Left ventricle myocardium inferior (tissue), 1 donor: ENCODE results near the gene EXOG. TPM values are rescaled to one million over a fixed set of nuclear protein-coding genes. Genes with fewer than 3 reads are reported as not detected.
A peak's percentile ranks its signal among the peaks of the same experiment; 100 is the strongest.

Source experiments
- DNase-seq: peaks from one replicate; pipeline ENCODE4 v3.0.0-alpha.2; 2020
- H3K27ac ChIP-seq: fragments of 200-600 bp; replicated peaks from 2 replicates; pipeline ENCODE4 v1.8.0; 2021
- H3K27me3 ChIP-seq: fragments of 200-600 bp; 2 replicates; pipeline ENCODE4 v1.8.0; 2021; ENCODE audit warnings: low read depth
- H3K36me3 ChIP-seq: fragments of 200-600 bp; 2 replicates; pipeline ENCODE4 v1.8.0; 2021
- H3K4me1 ChIP-seq: fragments of 200-600 bp; 2 replicates; pipeline ENCODE4 v1.8.0; 2021
- H3K4me3 ChIP-seq: fragments of 200-600 bp; 2 replicates; pipeline ENCODE4 v1.8.0; 2021; ENCODE audit warnings: mild to moderate bottlenecking, moderate library complexity
- H3K9me3 ChIP-seq: fragments of 200-600 bp; replicated peaks from 2 replicates; pipeline ENCODE4 v1.8.0; 2021
- intact Hi-C: fragments of 100-400 bp; cut with micrococcal nuclease; formaldehyde crosslinking; loops from one replicate; pipeline ENCODE4 v1.11.0; 2022
- total RNA-seq: library from RNA; stranded (reverse); fragmentation: NEBNext Ultra II Directional; extraction: Animal tissue kit (Norgen Biotek cat#: 25700); gene quantifications from one replicate; pipeline ENCODE4 v1.2.1, GENCODE V29; 2021
- TF ChIP-seq, protein P1 (sequence below): fragments of 200-600 bp; IDR thresholded peaks from 2 replicates; pipeline ENCODE4 v1.8.0; 2021; ENCODE audit warnings: antibody characterized with exemption, mild to moderate bottlenecking, borderline replicate concordance
- donor health status: DM: no; HTN: yes; CAD: no; lungs with severe emphysema.

Gene EXOG
- total RNA-seq, 1 donor from 2014 or later, result 27.9 TPM

DNA sequence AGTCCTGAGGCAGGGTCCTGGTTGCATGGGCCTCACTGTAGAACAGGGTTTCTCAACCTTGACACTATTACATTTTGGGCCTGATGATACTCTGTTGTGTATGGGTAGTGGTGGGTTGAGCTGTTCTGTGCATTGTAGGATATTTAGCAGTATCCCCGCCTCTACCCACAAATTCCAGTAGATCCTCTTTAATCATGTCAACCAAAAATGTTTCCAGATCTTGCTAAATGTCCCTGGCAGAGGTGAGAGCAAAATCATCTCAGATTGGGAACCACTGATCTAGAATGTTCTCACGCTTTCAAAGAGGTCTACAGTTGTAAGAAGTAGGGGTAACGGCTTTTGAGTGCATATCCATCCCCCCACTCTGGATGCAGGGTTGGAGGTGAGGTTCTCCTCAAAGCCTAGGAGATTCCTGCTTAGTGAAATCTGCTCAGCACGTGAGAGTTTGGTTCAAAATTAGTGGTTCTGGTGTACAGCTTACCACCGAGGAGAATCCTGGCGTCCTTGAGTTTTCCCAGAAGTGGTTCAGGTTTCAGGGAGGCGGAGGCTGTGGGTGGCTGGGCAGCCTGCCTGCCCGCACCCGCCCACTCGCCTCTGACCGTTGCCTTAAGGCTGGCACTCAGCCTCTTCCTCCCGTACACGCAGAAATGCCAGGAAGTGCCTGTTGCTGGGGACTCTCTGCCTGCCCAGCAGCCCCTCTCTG is 37.2 kb upstream of the EXOG start:
- TF ChIP-seq, protein P1, sequence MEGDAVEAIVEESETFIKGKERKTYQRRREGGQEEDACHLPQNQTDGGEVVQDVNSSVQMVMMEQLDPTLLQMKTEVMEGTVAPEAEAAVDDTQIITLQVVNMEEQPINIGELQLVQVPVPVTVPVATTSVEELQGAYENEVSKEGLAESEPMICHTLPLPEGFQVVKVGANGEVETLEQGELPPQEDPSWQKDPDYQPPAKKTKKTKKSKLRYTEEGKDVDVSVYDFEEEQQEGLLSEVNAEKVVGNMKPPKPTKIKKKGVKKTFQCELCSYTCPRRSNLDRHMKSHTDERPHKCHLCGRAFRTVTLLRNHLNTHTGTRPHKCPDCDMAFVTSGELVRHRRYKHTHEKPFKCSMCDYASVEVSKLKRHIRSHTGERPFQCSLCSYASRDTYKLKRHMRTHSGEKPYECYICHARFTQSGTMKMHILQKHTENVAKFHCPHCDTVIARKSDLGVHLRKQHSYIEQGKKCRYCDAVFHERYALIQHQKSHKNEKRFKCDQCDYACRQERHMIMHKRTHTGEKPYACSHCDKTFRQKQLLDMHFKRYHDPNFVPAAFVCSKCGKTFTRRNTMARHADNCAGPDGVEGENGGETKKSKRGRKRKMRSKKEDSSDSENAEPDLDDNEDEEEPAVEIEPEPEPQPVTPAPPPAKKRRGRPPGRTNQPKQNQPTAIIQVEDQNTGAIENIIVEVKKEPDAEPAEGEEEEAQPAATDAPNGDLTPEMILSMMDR, result no peak
- H3K4me1 ChIP-seq, result peaks cover 80% of the 10 kb centered on the region
- H3K4me3 ChIP-seq, result peak overlapping the region; percentile 33
- no peaks in the 10 kb centered on the region for H3K36me3 ChIP-seq
- no peak for DNase-seq
- H3K27me3 ChIP-seq, result no peaks in the 10 kb centered on the region
- no peaks in the 10 kb centered on the region for H3K9me3 ChIP-seq
- peak overlapping the region; percentile 74 for H3K27ac ChIP-seq
- intact Hi-C loops, result no loop called here

DNA sequence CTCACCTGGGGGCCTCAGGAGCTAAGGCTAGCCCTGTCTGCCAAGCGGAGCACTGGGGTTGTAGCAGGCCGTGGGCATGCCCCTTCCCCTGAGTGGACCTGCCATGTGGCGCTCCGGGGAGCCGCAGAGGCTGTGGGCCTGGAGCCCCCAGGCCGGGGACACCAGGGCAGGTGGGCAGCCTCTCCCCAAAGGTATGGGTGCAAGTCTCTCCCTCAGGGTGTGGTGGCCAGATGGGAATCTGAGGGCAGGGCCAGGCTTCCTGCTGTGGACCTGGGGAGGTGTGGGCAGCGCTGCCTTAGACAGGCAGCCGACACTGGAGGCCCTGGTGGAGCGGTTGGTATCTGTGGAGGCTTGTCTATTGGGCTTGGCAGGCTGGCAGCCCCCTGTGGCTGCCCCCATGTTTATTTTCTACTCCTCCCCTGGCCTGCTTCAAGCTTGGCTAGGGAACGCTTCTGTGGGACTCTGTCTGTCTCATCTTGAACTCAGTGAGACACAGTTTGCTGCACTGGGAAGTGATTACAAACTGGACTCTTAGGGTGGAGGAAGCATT is 36.6 kb upstream of the EXOG start:
- H3K9me3 ChIP-seq, result no peaks in the 10 kb centered on the region
- intact Hi-C loops, result no loop called here
- H3K27ac ChIP-seq, result peak overlapping the region; percentile 74
- DNase-seq, result no peak
- H3K27me3 ChIP-seq, result no peaks in the 10 kb centered on the region
- H3K36me3 ChIP-seq, result no peaks in the 10 kb centered on the region
- H3K4me1 ChIP-seq, result peaks cover 75% of the 10 kb centered on the region
- H3K4me3 ChIP-seq, result peak overlapping the region; percentile 33
- TF ChIP-seq, protein P1, result no peak

DNA sequence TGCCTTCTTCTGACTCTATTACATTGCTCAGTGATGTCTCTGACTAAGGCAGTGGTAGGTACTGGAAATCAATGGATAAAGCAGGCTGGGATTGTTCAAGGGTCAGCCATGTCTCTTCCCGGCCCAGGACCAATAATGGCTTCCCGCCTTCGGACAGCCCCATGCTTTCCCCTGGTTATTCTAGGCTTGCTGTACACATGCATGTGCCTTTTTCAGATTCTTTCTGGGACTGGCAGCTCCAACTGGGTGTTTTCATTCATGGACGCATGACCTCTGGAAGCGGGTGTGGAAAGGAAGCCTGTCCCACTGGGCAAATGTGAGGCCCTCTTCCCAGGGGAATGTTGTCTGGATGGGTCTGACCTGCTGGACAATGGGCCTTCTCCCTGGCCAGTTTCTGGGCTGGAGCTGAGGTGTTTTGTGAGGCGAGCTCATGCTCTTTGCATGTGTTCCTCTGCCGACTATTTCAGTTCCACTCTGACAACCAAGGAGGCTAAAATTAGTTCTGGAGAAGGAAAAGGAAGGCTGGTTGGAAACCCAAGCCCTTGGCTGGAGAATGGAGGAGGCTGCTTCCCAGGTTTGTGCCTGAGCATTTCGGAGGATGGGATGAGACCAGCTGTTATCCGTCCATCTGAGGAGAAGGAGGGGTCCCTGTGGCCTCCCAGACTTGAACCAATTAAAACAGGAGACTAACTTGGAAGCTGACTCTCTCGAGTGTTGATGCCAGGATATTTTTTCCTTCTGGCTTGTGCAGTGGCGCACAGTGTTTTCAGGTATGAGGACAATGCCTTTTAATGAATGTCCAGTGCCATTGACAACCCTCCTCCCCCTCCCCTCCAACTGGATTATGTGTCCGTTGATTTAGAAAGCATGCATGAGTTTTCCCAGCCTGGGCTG is 35.5 kb upstream of the EXOG start:
- H3K27ac ChIP-seq, result peak overlapping the region; percentile 74
- H3K9me3 ChIP-seq, result no peaks in the 10 kb centered on the region
- peak overlapping the region; percentile 15 for H3K4me3 ChIP-seq
- TF ChIP-seq, protein P1, result no peak
- intact Hi-C loops, result no loop called here
- H3K4me1 ChIP-seq, result peaks cover 64% of the 10 kb centered on the region
- no peaks in the 10 kb centered on the region for H3K36me3 ChIP-seq
- DNase-seq, result no peak
- H3K27me3 ChIP-seq, result no peaks in the 10 kb centered on the region

DNA sequence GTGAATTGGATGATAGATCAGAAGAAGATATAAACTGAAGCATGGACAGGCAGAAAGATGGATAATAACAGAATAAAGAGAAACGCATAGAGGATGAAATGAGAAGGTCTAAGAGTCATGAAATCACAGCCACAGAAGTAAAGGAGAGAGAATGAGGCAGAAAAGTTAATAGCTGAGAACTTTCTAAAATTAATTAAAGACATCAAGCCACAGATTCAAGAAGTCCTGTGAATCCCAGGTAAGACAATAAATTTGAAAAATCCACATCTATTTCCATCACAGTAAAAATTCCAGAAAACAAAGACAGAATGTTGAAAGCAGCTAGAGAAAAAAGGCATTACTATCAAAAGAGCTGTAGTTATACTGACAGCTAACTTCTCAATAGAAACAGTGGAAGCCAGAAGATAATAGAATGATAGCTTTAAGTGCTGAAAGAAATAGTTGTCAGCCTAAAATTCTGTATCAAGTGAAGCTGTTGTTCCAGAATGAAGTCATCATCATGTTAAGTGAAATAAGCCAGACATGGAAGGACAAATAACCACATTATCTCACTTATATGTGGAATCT is 30.5 kb upstream of the EXOG start:
- no peaks in the 10 kb centered on the region for H3K36me3 ChIP-seq
- intact Hi-C loops, result no loop called here
- H3K27ac ChIP-seq, result no peak overlapping the region
- no peak for DNase-seq
- no peaks in the 10 kb centered on the region for H3K27me3 ChIP-seq
- no peak overlapping the region for H3K4me3 ChIP-seq
- TF ChIP-seq, protein P1, result no peak
- H3K4me1 ChIP-seq, result peaks cover 24% of the 10 kb centered on the region
- peaks cover 18% of the 10 kb centered on the region for H3K9me3 ChIP-seq

DNA sequence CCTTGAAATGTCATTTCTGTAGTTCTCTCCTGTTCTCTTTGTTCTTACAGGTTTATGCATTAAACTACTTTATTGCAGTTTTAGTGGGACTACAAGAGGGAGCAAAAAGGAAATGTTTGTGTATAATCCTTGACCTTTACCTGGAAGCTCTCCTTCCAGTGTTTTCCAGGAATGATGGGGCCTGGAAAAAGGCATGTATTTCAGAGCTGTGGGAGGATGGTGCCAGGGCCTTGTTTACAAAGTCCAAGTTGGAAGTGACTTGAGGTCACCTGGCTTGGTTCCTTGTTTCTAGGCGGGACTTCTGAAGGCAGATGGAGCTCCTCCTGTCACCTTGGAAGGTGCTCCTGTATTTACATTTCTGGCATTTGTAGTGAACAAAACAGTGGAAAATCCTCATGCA is 27.4 kb upstream of the EXOG start:
- DNase-seq, result no peak
- Histone ChIP-seq H3K27ac (no peak overlapping the region), H3K4me3 (no peak overlapping the region), H3K9me3 (peaks cover 18% of the 10 kb centered on the region), H3K27me3 (no peaks in the 10 kb centered on the region), H3K4me1 (peaks cover 28% of the 10 kb centered on the region), H3K36me3 (no peaks in the 10 kb centered on the region)
- TF ChIP-seq, protein P1, result no peak
- intact Hi-C loops, result no loop called here
